Astrocyte of the cerebellum (primary cell): ENCODE results near the gene PRICKLE3.
A peak's percentile ranks its signal among the peaks of the same experiment; 100 is the strongest.

Experiments
- DNase-seq: peaks from one replicate; pipeline ENCODE4 v3.0.0-alpha.2; 2011; ENCODE audit warnings: low read depth
- H3K4me3 ChIP-seq: 2 replicates; pipeline ENCODE4 v1.5.1; 2011; ENCODE audit warnings: mild to moderate bottlenecking, low read depth, low read length, moderate library complexity
- in situ Hi-C: cut with HindIII; loops from 2 replicates; pipeline ENCODE4 v1.10.0; 2017; ENCODE audit warnings: low sequenced_read_pairs
- TF ChIP-seq, protein P1 (sequence below): IDR thresholded peaks from 2 replicates; pipeline ENCODE4 v1.5.1; 2012; ENCODE audit warnings: low read length, low read depth, moderate library complexity, mild to moderate bottlenecking; ENCODE audit errors: missing control alignments

Gene PRICKLE3

GRCh38 chrX:49164589-49165360 lies 21.4 kb downstream of the PRICKLE3 start:
- TF ChIP-seq, protein P1, sequence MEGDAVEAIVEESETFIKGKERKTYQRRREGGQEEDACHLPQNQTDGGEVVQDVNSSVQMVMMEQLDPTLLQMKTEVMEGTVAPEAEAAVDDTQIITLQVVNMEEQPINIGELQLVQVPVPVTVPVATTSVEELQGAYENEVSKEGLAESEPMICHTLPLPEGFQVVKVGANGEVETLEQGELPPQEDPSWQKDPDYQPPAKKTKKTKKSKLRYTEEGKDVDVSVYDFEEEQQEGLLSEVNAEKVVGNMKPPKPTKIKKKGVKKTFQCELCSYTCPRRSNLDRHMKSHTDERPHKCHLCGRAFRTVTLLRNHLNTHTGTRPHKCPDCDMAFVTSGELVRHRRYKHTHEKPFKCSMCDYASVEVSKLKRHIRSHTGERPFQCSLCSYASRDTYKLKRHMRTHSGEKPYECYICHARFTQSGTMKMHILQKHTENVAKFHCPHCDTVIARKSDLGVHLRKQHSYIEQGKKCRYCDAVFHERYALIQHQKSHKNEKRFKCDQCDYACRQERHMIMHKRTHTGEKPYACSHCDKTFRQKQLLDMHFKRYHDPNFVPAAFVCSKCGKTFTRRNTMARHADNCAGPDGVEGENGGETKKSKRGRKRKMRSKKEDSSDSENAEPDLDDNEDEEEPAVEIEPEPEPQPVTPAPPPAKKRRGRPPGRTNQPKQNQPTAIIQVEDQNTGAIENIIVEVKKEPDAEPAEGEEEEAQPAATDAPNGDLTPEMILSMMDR = no peak
- no peak overlapping the region for H3K4me3 ChIP-seq
- in situ Hi-C loops = no loop called here
- no peak for DNase-seq

DNA sequence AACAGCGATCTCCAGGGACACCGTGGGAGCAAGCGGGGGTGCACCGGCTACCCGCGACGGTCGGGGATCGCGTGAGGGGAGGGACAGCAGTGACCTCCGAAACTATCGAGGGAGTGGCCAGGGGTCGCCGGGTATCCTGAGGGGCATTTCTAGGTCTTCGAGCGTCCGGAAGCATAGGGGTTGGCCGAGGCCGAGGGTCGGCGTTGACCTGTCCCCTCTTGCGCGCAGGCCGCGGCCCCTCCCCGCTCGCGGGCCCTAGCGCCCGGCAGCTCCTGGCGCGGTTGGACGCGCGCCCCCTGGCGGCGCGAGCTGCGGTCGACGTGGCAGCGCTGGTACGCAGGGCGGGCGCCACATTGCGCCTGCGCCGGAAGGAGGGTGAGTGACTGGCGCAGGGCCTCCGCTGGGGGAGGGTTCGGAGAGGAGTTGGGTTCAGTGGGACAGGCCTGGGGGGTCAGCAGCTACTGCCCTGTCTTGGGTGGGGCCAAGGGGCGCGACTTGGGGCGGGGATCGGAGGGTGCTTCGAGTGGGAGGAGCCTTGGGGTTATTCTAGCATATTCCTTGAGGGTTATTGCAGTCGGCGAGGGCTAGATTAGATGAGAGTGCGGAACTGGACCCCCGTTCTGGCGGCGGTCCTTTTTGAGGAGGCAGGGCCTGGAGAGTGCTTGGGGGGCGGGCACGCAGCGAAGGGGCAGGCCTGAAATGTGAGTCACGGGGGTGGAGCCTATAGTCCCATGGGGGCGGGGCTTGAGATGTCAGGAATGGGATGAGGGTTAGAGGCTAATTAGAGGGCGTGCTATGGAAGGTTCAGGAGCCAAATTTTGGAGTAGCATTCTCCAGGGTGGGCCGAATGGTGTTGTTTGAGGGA lies 22.4 kb downstream of the PRICKLE3 start:
- in situ Hi-C loops = no loop called here
- peak; percentile 29 for DNase-seq
- H3K4me3 ChIP-seq = peak overlapping the region; percentile 22
- TF ChIP-seq, protein P1 = peak; percentile 44

DNA sequence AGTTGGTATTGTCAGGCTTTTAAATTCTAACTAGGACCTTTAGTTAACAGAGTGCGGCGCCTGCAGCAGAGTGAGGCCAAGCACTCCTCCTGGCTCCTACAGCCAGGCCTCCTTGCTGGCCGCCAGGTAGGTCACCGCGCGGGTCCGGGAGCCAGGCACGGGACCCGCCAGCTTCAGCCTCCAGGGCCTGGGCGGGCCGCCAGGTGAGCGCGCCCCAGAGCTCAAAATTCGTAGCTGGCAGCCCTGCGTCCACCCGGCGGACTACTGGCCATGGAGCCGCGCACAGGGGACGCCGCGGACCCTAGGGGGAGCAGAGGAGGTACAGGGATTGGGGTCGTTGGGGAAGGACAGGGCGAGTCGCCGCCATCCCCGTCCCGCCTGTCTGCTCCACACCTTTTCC lies 23.6 kb downstream of the PRICKLE3 start, which contains the start of gene MAGIX:
MAGIX (plus strand) TSS at position 139 of the 400 bp plus-strand sequence; CDS start at position 271, 132 bp downstream.
- TF ChIP-seq, protein P1 = no peak
- in situ Hi-C loops = no loop called here
- peak within 1 kb of the TSS; percentile 16 for H3K4me3 ChIP-seq
- DNase-seq = no peak

DNA sequence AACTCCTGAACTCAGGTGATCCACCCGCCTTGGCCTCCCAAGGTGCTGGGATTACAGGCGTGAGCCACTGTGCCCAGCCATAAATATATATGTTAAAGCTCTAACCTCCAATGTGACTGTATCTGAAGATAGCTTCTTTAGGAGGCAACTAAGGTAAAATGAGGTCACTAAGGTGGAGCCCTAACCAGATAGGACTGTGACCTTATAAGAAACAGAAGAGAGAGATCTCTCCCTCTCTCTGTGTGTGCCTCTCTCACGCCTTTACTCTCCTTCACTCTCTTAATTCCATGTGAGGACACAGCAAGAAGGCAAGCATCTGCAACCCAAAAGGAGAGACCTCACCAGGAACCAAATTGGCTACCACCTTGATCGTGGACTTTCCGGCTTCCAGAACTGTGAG lies 24.5 kb downstream of the PRICKLE3 start:
- no peak overlapping the region for H3K4me3 ChIP-seq
- TF ChIP-seq, protein P1 = no peak
- in situ Hi-C loops = no loop called here
- DNase-seq = no peak

- TF ChIP-seq, protein P1 = no peak
- no peak for DNase-seq
- in situ Hi-C loops = no loop called here
Measured at GRCh38 chrX:49160908-49161307, 25.3 kb downstream of the PRICKLE3 start.

DNA sequence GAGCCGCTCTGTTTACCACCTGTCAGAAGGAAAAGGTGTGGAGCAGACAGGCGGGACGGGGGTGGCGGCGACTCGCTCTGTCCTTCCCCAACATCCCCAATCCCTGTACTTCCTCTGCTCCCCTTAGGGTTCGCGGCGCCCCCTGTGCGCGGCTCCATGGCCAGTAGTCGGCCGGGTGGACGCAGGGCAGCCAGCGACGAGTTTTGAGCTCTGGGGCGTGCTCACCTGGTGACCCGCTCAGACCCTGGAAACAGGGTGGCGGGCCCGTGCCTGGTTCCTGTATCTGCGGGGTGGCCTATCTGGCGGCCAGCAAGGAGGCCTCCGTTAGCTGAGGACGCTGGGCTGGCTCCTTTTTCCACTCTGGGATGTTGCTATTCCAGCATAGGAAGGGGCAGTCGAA lies 29.0 kb downstream of the PRICKLE3 start:
- DNase-seq = no peak
- no peak overlapping the region for H3K4me3 ChIP-seq
- TF ChIP-seq, protein P1 = no peak
- in situ Hi-C loops = no loop called here

More at GRCh38 chrX:49160908-49161307, 25.3 kb downstream of the PRICKLE3 start:
- no peak overlapping the region for H3K4me3 ChIP-seq
